ENCODE results near the gene MYO7A. TPM values are rescaled to one million over a fixed set of nuclear protein-coding genes. Genes with fewer than 3 reads are reported as not detected.
"Not testable (repeated sequence)": the region's sequence is repeated elsewhere in the genome, so short reads cannot be mapped to it uniquely, and the experiment has no call there.

Gene MYO7A
- total RNA-seq, 4 donors from 2014 or later = 2.0 to 18.2 (median 6.6) TPM

- TF ChIP-seq POLR2A (IDR thresholded peaks at IDR 0.05) (no peak), CTCF (IDR thresholded peaks at IDR 0.05) (no peak)
- Histone ChIP-seq H3K4me1 (no peaks in the 10 kb centered on the region), H3K27ac (no peak overlapping the region), H3K36me3 (no peaks in the 10 kb centered on the region), H3K9me3 (no peaks in the 10 kb centered on the region), H3K27me3 (no peaks in the 10 kb centered on the region), H3K4me3 (no peak overlapping the region)
- no peak for DNase-seq
- intact Hi-C loops (cut with DNase I; ENCODE audit: low total_unique reads) = loop anchor here (5.0 kb wide), 1 partner anchor 46 kb away; no protein-coding TSS in a partner anchor
These were observed 34.8 kb upstream of the MYO7A start for GRCh38 chr11:77093056-77093891.

DNA sequence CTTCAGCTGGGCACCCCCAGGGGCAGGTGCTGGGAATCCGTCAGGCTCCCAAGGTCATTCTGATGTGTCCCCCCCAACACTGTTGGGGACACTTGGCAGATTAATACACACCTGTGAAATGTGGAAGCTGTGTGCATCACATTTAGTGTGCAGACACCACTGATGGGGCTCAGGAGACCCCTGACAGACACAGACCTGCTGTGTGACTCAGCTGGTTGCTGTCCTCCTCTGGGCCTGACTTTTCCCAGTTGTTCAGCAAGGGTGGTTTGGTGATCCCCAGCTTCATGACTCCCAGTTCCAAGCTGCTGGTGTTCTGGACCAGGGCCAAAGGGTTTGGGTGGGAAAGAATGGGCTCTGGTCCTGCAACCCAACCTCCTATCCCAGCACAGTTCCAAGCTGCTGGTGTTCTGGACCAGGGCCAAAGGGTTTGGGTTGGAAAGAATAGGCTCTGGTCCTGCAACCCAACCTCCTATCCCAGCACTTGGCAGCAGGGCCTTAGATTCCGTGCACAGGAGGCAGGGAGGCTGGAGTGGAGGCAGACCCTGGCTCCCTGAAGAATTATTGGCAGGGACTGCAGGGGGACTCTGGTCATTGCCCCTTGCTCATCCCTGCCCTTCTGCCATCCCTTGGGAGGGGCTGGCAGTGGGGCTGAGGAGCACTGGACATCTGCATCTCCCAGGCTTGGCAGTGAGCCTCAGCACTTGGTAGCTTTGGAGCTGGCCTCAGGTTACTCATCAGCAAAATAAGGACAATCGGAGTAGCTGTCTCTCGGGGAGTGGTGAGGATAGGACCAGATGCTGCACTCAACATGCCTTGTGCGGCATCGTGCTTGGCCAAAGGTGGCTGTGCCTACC, 33.8 kb upstream of the MYO7A start:
- intact Hi-C loops (cut with DNase I; ENCODE audit: low total_unique reads) = loop anchor here (5.0 kb wide), 1 partner anchor 47 kb away; no protein-coding TSS in a partner anchor
- no peaks in the 10 kb centered on the region for H3K9me3 ChIP-seq
- no peaks in the 10 kb centered on the region for H3K36me3 ChIP-seq
- no peak for DNase-seq
- no peaks in the 10 kb centered on the region for H3K4me1 ChIP-seq
- no peak for TF ChIP-seq POLR2A (IDR thresholded peaks at IDR 0.05)
- H3K27ac ChIP-seq = no peak overlapping the region
- no peak overlapping the region for H3K4me3 ChIP-seq
- no peaks in the 10 kb centered on the region for H3K27me3 ChIP-seq

DNA sequence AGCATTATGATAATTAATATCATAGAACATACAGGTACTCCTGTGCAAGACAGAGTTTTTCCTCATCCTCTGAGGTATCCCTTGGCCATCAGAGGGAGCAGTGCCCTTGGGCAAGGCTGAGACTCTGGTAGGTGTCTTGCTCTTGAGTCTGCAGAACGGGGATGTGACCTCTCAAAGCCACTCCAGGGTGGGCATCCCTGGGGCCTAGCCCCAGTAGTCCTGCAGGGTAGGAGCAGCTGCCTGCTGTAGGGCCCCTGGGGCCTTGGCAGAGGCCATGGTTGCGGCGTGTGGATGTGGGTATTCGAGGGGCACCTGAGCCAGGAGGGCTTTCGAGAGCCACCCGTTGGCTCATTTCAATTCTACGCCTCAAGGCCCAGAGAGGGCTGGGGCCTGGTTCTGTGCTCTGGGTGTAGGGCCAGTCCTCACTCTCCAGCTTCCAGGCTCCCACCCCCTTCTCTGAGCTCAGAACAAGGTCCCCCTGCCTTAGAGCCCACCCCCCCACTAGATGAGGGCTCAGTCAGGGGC, 33.1 kb upstream of the MYO7A start:
- no peaks in the 10 kb centered on the region for H3K9me3 ChIP-seq
- DNase-seq = no peak
- no peaks in the 10 kb centered on the region for H3K36me3 ChIP-seq
- no peaks in the 10 kb centered on the region for H3K4me1 ChIP-seq
- intact Hi-C loops (cut with DNase I; ENCODE audit: low total_unique reads) = loop anchor here (5.0 kb wide), 1 partner anchor 48 kb away; no protein-coding TSS in a partner anchor
- TF ChIP-seq POLR2A (IDR thresholded peaks at IDR 0.05) = no peak
- no peak for TF ChIP-seq CTCF (IDR thresholded peaks at IDR 0.05)
- H3K27ac ChIP-seq = no peak overlapping the region
- H3K4me3 ChIP-seq = no peak overlapping the region
- H3K27me3 ChIP-seq = no peaks in the 10 kb centered on the region

DNA sequence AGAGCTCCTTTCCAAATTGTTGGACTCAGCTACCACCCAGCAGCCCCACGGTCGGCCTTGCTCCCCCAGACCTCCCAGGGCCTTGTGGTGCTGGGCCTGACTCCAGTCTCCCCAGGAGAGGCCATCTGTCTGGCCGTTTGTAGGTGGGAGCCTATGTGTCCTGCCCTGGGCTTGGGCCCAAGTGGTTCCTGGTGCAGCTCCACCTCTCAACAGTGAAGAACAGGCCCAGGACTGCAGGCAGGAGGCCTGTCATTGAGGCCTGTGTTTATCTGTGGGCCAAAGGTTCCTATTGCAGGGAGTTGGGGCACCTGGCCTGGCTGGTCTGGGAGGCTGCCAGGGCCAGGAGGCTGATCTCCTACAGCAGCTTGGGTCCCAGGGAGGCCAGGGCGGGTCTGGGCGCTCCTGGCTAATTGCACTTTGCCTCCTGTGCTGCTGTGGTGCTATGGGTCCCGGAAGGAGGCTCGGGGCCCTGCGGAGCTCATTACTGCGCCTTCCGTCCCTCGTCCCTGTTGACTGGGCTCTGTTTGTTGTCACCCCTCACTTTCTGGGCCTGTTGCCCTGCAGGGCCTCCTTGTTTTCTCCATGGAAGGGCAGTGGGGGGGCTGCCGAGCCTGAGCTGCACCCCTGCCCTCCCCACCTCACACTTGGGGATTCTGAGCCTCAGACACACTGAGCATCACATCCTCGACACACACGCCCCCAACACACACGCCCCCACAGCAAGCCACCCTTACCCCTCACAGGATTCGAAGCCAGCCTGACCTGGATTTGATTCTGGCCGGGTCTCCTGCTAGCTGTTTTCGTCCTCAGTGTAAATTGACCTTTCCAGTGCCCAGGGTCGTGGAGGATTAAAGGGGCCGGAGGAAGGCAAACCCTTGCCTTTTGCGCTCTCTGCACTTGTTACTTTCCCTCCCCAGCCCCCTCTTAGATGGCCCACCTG, 32.2 kb upstream of the MYO7A start:
- no peaks in the 10 kb centered on the region for H3K4me1 ChIP-seq
- no peak overlapping the region for H3K4me3 ChIP-seq
- intact Hi-C loops (cut with DNase I; ENCODE audit: low total_unique reads) = no loop called here
- no peak for DNase-seq
- H3K9me3 ChIP-seq = no peaks in the 10 kb centered on the region
- no peaks in the 10 kb centered on the region for H3K27me3 ChIP-seq
- no peak for TF ChIP-seq POLR2A (IDR thresholded peaks at IDR 0.05)
- TF ChIP-seq CTCF (IDR thresholded peaks at IDR 0.05) = no peak
- no peaks in the 10 kb centered on the region for H3K36me3 ChIP-seq
- no peak overlapping the region for H3K27ac ChIP-seq

DNA sequence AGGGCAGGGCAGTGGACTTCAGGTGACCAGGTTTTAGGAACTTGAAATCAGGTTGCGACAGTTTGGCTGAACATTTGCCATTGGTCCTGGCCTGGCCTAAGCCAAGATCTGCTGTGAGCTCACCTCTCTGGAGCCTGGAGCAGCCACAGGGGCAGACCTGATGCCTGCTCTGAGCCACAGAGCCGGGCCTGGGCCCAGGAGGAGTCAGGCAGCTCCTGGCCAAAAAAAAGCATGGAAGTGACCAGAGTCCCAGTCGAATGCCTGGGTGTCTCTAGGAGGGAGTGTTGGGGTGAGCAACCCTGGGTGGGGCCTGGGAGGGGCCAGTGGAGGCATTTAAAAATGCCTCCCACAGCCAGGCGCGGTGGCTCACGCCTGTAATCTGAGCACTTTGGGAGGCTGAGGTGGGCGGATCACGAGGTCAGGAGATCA, 31.4 kb upstream of the MYO7A start:
- DNase-seq = no peak
- Histone ChIP-seq H3K27ac (no peak overlapping the region), H3K36me3 (no peaks in the 10 kb centered on the region), H3K4me3 (no peak overlapping the region), H3K27me3 (no peaks in the 10 kb centered on the region), H3K4me1 (no peaks in the 10 kb centered on the region), H3K9me3 (no peaks in the 10 kb centered on the region)
- intact Hi-C loops (cut with DNase I; ENCODE audit: low total_unique reads) = no loop called here
- TF ChIP-seq CTCF (IDR thresholded peaks at IDR 0.05) = no peak
- no peak for TF ChIP-seq POLR2A (IDR thresholded peaks at IDR 0.05)

DNA sequence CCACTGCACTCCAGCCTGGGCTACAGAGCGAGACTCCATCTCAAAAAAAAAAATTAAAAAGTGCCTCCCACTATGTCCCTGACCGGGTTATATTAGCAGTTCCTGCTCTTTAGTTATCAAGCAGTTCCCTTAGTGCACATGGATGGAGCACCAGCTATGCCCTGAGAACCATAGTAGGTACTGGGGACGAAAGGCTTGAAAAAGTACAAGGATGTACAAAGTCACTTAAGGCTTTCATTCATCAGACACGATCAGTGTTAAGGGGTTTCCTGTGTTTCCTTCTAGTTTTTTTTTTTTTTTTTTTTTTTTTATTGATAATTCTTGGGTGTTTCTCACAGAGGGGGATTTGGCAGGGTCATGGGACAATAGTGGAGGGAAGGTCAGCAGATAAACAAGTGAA, 30.9 kb upstream of the MYO7A start:
- H3K36me3 ChIP-seq; DNase-seq; H3K4me3 ChIP-seq; H3K27me3 ChIP-seq; H3K4me1 ChIP-seq; intact Hi-C loops (cut with DNase I; ENCODE audit: low total_unique reads); H3K9me3 ChIP-seq; H3K27ac ChIP-seq: not testable (repeated sequence)
